ENCODE measurements around the gene NAV2.

The NAV2 gene

DNA sequence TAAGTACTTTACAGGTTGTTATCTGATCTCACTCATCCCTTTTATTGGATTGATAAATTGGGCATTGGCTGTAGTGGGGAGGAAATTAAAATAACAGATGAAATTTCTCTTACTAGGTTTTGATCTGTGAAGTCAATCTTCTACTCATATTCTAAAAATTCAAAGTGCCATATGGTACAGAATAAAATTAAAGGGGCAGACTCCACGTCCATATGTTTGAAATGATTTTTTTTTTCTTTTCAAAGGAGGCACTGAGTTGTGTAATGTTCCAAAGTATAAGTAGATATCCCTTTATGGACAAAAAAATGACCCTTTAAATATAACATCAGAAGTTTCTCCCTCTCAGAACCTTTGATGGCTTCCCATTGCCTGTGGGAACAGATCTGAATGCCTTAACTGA lies 240.3 kb downstream of the NAV2 start:
- no peak for DNase-seq (ENCODE audit: low spot score)

DNA sequence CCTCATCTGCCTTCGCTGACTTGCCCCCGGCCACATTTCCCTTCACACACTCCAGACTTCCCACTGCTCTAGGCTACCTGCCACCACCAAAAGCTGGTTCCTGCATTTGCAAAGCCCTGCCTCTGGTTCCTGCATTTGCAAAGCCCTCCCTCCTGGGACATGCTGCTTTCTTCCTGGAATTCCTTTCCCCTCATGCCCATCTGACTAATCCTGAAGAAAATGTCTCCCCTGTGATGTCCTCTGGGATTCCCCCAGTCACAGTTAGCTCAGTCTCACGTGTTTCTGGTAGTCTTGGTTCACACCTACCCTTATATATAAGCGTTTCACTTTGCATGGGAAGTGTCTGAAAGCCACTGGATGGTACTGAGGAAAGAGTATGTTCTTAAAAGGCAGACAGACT lies 240.7 kb downstream of the NAV2 start:
- no peak for DNase-seq (ENCODE audit: low spot score)
- in situ Hi-C loops (cut with MboI; ENCODE audit: low pct_unique_long_range_greater_than_20kb, low sequenced_read_pairs, unreplicated experiment) = loop anchor here (25.0 kb wide), 1 partner anchor 409 kb away; the partner anchor contains the start of gene HTATIP2
- TF ChIP-seq, protein P1, sequence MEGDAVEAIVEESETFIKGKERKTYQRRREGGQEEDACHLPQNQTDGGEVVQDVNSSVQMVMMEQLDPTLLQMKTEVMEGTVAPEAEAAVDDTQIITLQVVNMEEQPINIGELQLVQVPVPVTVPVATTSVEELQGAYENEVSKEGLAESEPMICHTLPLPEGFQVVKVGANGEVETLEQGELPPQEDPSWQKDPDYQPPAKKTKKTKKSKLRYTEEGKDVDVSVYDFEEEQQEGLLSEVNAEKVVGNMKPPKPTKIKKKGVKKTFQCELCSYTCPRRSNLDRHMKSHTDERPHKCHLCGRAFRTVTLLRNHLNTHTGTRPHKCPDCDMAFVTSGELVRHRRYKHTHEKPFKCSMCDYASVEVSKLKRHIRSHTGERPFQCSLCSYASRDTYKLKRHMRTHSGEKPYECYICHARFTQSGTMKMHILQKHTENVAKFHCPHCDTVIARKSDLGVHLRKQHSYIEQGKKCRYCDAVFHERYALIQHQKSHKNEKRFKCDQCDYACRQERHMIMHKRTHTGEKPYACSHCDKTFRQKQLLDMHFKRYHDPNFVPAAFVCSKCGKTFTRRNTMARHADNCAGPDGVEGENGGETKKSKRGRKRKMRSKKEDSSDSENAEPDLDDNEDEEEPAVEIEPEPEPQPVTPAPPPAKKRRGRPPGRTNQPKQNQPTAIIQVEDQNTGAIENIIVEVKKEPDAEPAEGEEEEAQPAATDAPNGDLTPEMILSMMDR (IDR thresholded peaks at IDR 0.05; ENCODE audit: extremely low read depth, insufficient read depth, missing control alignments) = no peak

More for the DNA sequence above, 240.3 kb downstream of the NAV2 start:
- TF ChIP-seq, protein P1 (IDR thresholded peaks at IDR 0.05; ENCODE audit: extremely low read depth, insufficient read depth, missing control alignments) = no peak
- in situ Hi-C loops (cut with MboI; ENCODE audit: low pct_unique_long_range_greater_than_20kb, low sequenced_read_pairs, unreplicated experiment) = loop anchor here (25.0 kb wide), 1 partner anchor 409 kb away; the partner anchor contains the start of gene HTATIP2

DNA sequence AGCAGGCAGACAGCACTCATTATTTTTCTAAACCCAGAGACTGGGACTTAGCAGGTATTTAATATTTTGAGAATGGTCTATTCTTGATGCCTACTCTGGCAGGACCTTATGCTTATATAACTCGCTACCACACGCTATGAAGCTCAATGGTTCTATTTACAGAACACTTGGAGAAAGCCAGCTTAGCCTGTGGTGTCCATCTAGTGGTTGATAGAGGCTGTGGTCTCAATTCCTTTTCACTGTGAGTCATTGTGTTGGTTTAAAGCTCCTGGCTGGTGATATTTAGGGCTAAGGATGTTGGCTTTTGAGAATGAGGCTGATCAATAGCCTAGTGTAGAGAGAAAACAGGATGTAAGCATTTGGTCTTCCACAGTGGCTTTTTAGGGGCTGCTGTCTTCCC lies 241.3 kb downstream of the NAV2 start:
- in situ Hi-C loops (cut with MboI; ENCODE audit: low pct_unique_long_range_greater_than_20kb, low sequenced_read_pairs, unreplicated experiment) = loop anchor here (25.0 kb wide), 1 partner anchor 408 kb away; the partner anchor contains the start of gene HTATIP2
- TF ChIP-seq, protein P1 (IDR thresholded peaks at IDR 0.05; ENCODE audit: extremely low read depth, insufficient read depth, missing control alignments) = no peak
- no peak for DNase-seq (ENCODE audit: low spot score)

DNA sequence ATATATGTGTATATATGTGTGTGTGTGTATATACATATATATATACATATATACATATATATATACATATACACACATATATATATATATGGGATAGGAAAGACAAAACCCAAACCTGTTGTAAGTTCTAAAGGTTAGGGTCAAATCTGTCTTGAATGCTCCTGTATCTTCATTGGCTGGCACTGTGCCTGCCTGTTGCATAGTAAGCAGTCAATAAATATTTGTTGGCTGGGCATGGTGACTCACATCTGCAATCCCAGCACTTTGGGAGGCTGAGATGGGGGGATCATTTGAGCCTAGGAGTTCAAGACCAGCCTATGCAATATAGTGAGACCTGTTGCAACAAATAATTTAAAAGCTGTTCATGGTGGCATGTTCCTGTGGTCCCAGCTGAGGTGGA lies 242.3 kb downstream of the NAV2 start:
- DNase-seq (ENCODE audit: low spot score) = no peak
- in situ Hi-C loops (cut with MboI; ENCODE audit: low pct_unique_long_range_greater_than_20kb, low sequenced_read_pairs, unreplicated experiment) = loop anchor here (25.0 kb wide), 1 partner anchor 407 kb away; the partner anchor contains the start of gene HTATIP2
- TF ChIP-seq, protein P1 (IDR thresholded peaks at IDR 0.05; ENCODE audit: extremely low read depth, insufficient read depth, missing control alignments) = no peak

DNA sequence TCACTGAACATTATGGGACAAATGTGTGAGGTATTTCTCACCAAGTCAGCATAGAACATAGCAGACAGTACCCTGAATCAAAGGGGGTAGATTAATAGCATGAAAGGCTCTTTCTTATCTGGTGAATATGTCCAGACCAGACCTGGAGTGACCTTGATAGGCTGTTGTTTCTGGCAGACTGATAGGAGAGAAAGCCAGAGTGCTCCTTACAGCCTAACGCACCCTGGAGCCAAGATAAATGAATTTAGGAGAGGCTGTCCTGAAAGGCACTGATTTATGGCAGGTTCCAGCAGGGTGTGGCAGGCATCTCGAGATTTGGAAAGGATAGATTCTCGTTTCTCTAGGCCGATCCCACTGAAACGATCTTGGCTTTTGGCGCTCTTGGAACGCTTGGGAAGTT lies 243.0 kb downstream of the NAV2 start:
- no peak for DNase-seq (ENCODE audit: low spot score)
- TF ChIP-seq, protein P1 (IDR thresholded peaks at IDR 0.05; ENCODE audit: extremely low read depth, insufficient read depth, missing control alignments) = no peak
- in situ Hi-C loops (cut with MboI; ENCODE audit: low pct_unique_long_range_greater_than_20kb, low sequenced_read_pairs, unreplicated experiment) = loop anchor here (25.0 kb wide), 1 partner anchor 407 kb away; the partner anchor contains the start of gene HTATIP2

DNA sequence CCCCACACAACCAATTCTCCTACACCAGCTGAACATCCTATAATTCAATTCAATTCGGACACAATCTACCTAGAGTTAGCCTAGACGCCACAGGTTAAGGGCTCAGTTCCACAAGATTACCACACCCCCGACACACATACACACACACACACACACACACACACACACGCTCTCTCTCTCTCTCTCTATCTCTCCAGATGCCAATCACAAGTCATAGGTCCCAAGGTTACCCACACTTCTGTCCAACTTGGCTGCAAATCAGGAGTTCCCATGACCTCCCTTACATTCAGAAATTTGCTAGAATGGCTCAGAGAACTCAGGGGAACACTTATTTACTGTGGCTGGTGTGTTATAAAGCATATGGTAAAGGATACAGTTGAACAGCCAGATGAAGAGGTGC lies 243.6 kb downstream of the NAV2 start:
- in situ Hi-C loops (cut with MboI; ENCODE audit: low pct_unique_long_range_greater_than_20kb, low sequenced_read_pairs, unreplicated experiment) = loop anchor here (25.0 kb wide), 1 partner anchor 406 kb away; the partner anchor contains the start of gene HTATIP2
- TF ChIP-seq, protein P1 (IDR thresholded peaks at IDR 0.05; ENCODE audit: extremely low read depth, insufficient read depth, missing control alignments) = no peak
- no peak for DNase-seq (ENCODE audit: low spot score)

All from GM13977 (cell line).